GM23338 (cell line): ENCODE results near the gene CLCN2. TPM values are rescaled to one million over a fixed set of nuclear protein-coding genes. Genes with fewer than 3 reads are reported as not detected.

Experiments used
- ATAC-seq: fragments of 200-7000 bp; cut with Tn5 transposase; 3 replicates; pipeline ENCODE4 v1.9.1; 2020
- DNase-seq: peaks from one replicate; pipeline ENCODE4 v3.0.0-alpha.2; 2015; ENCODE audit warnings: low spot score
- H2AFZ ChIP-seq: fragments of 200-600 bp; sonication (generic); 2 replicates; pipeline ENCODE4 v1.8.0; 2016; ENCODE audit warnings: antibody characterized with exemption, mild to moderate bottlenecking, moderate library complexity
- H3F3A ChIP-seq: fragments of 200-600 bp; sonication (generic); replicated peaks from 2 replicates; pipeline ENCODE4 v1.8.0; 2017; ENCODE audit warnings: antibody characterized with exemption, mixed run types, low read depth
- H3K27ac ChIP-seq: fragments of 200-600 bp; sonication (generic); 2 replicates; pipeline ENCODE4 v1.6.1; 2016; ENCODE audit warnings: low read depth
- H3K27me3 ChIP-seq: fragments of 200-600 bp; sonication (generic); 2 replicates; pipeline ENCODE4 v1.8.0; 2016; ENCODE audit warnings: mild to moderate bottlenecking, mixed run types, moderate library complexity; ENCODE audit not compliant: insufficient read depth
- H3K36me3 ChIP-seq: fragments of 200-600 bp; sonication (generic); 2 replicates; pipeline ENCODE4 v1.8.0; 2016; ENCODE audit warnings: mild to moderate bottlenecking; ENCODE audit not compliant: insufficient read depth
- H3K4me1 ChIP-seq: fragments of 200-600 bp; sonication (generic); 2 replicates; pipeline ENCODE4 v1.8.0; 2016; ENCODE audit warnings: mild to moderate bottlenecking, moderate library complexity; ENCODE audit not compliant: insufficient read depth
- H3K4me2 ChIP-seq: fragments of 200-600 bp; sonication (generic); 2 replicates; pipeline ENCODE4 v1.7.1; 2017; ENCODE audit warnings: mixed run types
- H3K4me3 ChIP-seq: fragments of 200-600 bp; sonication (generic); 2 replicates; pipeline ENCODE4 v1.6.1; 2016; ENCODE audit warnings: mixed run types
- H3K79me2 ChIP-seq: fragments of 200-600 bp; sonication (generic); replicated peaks from 2 replicates; pipeline ENCODE4 v1.8.0; 2017; ENCODE audit warnings: mild to moderate bottlenecking; ENCODE audit not compliant: insufficient read depth
- H3K9me2 ChIP-seq: fragments of 200-600 bp; sonication (generic); 2 replicates; pipeline ENCODE4 v1.8.0; 2017; ENCODE audit not compliant: insufficient read depth
- H4K20me1 ChIP-seq: fragments of 200-600 bp; sonication (generic); replicated peaks from 2 replicates; pipeline ENCODE4 v1.8.0; 2017; ENCODE audit warnings: mild to moderate bottlenecking; ENCODE audit not compliant: insufficient read depth
- H3K27ac Mint-ChIP-seq: 2 replicates; pipeline ENCODE4 v1.8.0; 2020; ENCODE audit warnings: inconsistent platforms, mild to moderate bottlenecking, moderate library complexity, mixed read lengths
- H3K27me3 Mint-ChIP-seq: 3 replicates; pipeline ENCODE4 v1.8.0; 2022; ENCODE audit warnings: low read depth, mild to moderate bottlenecking, moderate library complexity, mixed read lengths, inconsistent platforms; ENCODE audit not compliant: insufficient read depth, poor library complexity
- H3K36me3 Mint-ChIP-seq: 3 replicates; pipeline ENCODE4 v1.8.0; 2021; ENCODE audit warnings: low read depth, mild to moderate bottlenecking, inconsistent platforms, moderate library complexity, mixed read lengths
- H3K4me1 Mint-ChIP-seq: 3 replicates; pipeline ENCODE4 v1.8.0; 2020; ENCODE audit warnings: mild to moderate bottlenecking, inconsistent platforms, mixed read lengths
- H3K4me3 Mint-ChIP-seq: 3 replicates; pipeline ENCODE4 v1.8.0; 2021; ENCODE audit warnings: moderate library complexity, mild to moderate bottlenecking, inconsistent platforms, mixed read lengths
- H3K9me3 Mint-ChIP-seq: 3 replicates; pipeline ENCODE4 v1.8.0; 2020; ENCODE audit warnings: moderate library complexity, mild to moderate bottlenecking, inconsistent platforms, mixed read lengths
- CREB1 ChIP-seq: fragments of 250-450 bp; sonication (Bioruptor Pico); IDR thresholded peaks from 2 replicates; pipeline ENCODE4 v1.5.0; 2020; ENCODE audit warnings: low read depth, mild to moderate bottlenecking, moderate library complexity
- CTCF ChIP-seq, 2 experiments: fragments of 200-600 bp in 1 of 2; sonication (generic) in 1 of 2; conservative IDR thresholded peaks; 2 replicates each; pipeline versions ENCODE4 v1.5.1 to v1.6.1; 2016 to 2017; ENCODE audit warnings: antibody characterized with exemption in 2 of 2, low read depth in 2 of 2, mild to moderate bottlenecking in 2 of 2, moderate library complexity in 1 of 2
- EZH2phosphoT487 ChIP-seq: fragments of 200-600 bp; sonication (generic); IDR thresholded peaks from one replicate; pipeline ENCODE4 v1.8.1; 2018; ENCODE audit warnings: antibody characterized with exemption; ENCODE audit not compliant: unreplicated experiment
- POLR2AphosphoS5 ChIP-seq: IDR thresholded peaks from 2 replicates; pipeline ENCODE4 v1.6.1; 2016; ENCODE audit warnings: antibody characterized with exemption, low read depth
- STAT1 ChIP-seq: IDR thresholded peaks from one replicate; pipeline ENCODE4 v1.6.1; 2016; ENCODE audit warnings: antibody characterized with exemption; ENCODE audit not compliant: unreplicated experiment
- ZNF114 ChIP-seq: fragments of 250-450 bp; sonication (Bioruptor Pico); IDR thresholded peaks from 2 replicates; pipeline ENCODE4 v1.5.0; 2020; ENCODE audit warnings: mild to moderate bottlenecking, moderate library complexity
- ZNF331 ChIP-seq: fragments of 250-450 bp; sonication (Bioruptor Pico); IDR thresholded peaks from 2 replicates; pipeline ENCODE4 v1.5.0; 2020; ENCODE audit warnings: low read depth, mild to moderate bottlenecking, moderate library complexity
- polyA plus RNA-seq: library from polyadenylated mRNA; unstranded; fragments of >200 nt; fragmentation: Nextera tagmentation; extraction: Ambion mirVana; gene quantifications from 2 replicates; pipeline ENCODE4 v1.2.1, GENCODE V29; 2016
- total RNA-seq: library from RNA; depleted of rRNA; stranded (reverse); fragments of >200 nt; shearing (Covaris generic); gene quantifications from 2 replicates; pipeline ENCODE4 v1.2.3, GENCODE V29; 2014
- TF ChIP-seq, protein P1 (sequence below): IDR thresholded peaks from 2 replicates; pipeline ENCODE4 v1.6.1; 2016; ENCODE audit warnings: antibody characterized with exemption
- TF ChIP-seq, protein P2 (sequence below): IDR thresholded peaks from one replicate; pipeline ENCODE4 v1.6.1; 2018; ENCODE audit warnings: antibody characterized with exemption; ENCODE audit not compliant: unreplicated experiment

CLCN2 gene
- total and polyA plus RNA-seq, 2 experiments from 2014 or later = 7.0 to 9.2 TPM

- peaks cover 20% of the 10 kb centered on the region for H3K27me3 Mint-ChIP-seq
- no peak overlapping the region for H3K4me3 Mint-ChIP-seq
- no peak overlapping the region for H3K27ac ChIP-seq
- no peak overlapping the region for H3K27ac Mint-ChIP-seq
- DNase-seq (no peak), ATAC-seq (no peak)
- no peaks in the 10 kb centered on the region for H3K36me3 ChIP-seq
- H3K9me2 ChIP-seq = no peaks in the 10 kb centered on the region
- peaks cover 24% of the 10 kb centered on the region for H3K27me3 ChIP-seq
- no peak overlapping the region for H3K4me3 ChIP-seq
- no peaks in the 10 kb centered on the region for H3K79me2 ChIP-seq
- no peak overlapping the region for H3K4me2 ChIP-seq
- H3F3A ChIP-seq = no peaks in the 10 kb centered on the region
- no peaks in the 10 kb centered on the region for H4K20me1 ChIP-seq
- H2AFZ ChIP-seq = no peak overlapping the region
- no peaks in the 10 kb centered on the region for H3K9me3 Mint-ChIP-seq
- peaks cover 5% of the 10 kb centered on the region; the same call in 2 of the 3 replicates for H3K4me1 Mint-ChIP-seq
- TF ChIP-seq CREB1 (CRISPR knock-in tag) = no peak
- H3K36me3 Mint-ChIP-seq = no peaks in the 10 kb centered on the region
- no peaks in the 10 kb centered on the region; the same call in 1 of the 2 replicates for H3K4me1 ChIP-seq
Measured at GRCh38 chr3:184387174-184387714, 25.8 kb upstream of the CLCN2 start.

DNA sequence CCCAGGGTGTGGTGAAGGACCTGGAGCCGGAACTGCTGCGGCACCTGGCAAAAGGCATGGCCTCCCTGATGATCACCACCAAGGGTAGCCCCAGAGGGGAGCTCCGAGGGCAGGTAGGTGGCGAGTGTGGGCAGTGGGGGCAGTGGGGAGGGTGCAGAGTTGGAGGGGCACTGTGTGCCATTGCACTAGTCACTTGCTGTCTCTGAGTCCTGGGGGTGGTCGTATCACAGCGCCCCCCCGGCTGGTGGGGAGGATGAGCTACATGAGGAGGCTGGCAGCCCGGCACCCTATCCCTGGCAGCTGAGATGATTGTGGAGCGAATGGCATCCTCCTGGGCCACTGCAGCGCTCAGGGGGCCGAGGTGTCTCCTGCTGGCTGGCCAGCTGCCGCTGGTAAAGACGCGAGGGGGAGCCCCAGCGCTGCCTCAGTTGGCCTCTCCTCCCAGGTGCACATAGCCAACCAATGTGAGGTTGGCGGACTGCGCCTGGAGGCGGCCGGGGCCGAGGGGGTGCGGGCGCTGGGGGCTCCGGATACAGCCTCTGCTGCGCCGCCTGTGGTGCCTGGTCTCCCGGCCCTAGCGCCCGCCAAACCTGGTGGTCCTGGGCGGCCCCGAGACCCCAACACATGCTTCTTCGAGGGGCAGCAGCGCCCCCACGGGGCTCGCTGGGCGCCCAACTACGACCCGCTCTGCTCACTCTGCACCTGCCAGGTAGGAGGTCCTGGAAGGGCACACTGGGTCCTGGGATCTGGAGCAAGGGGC, 24.8 kb upstream of the CLCN2 start:
- TF ChIP-seq CTCF (conservative IDR thresholded peaks at IDR 0.05; ENCODE audit: low read depth in 2 of 2) (peak; percentile 24 to 50; a peak in 3 of 4 replicates), ZNF114 (CRISPR knock-in tag) (no peak)
- Histone ChIP-seq H3K27ac (no peak overlapping the region), H4K20me1 (no peaks in the 10 kb centered on the region), H3K9me2 (no peaks in the 10 kb centered on the region), H3K36me3 (no peaks in the 10 kb centered on the region), H3K79me2 (no peaks in the 10 kb centered on the region), H3K27me3 (peaks cover 34% of the 10 kb centered on the region), H3K4me2 (peak overlapping the region; percentile 64), H2AFZ (no peak overlapping the region), H3K4me3 (peak overlapping the region; percentile 30; the same call in 1 of the 2 replicates), H3K4me1 (no peaks in the 10 kb centered on the region; the same call in 1 of the 2 replicates), H3F3A (no peaks in the 10 kb centered on the region)
- Mint-ChIP-seq H3K27me3 (peaks cover 30% of the 10 kb centered on the region), H3K4me1 (peaks cover 5% of the 10 kb centered on the region; the same call in 2 of the 3 replicates), H3K9me3 (no peaks in the 10 kb centered on the region), H3K4me3 (no peak overlapping the region), H3K36me3 (no peaks in the 10 kb centered on the region), H3K27ac (no peak overlapping the region)
- peak; percentile 10; the same call in 1 of the 3 replicates for ATAC-seq
- DNase-seq = peak; percentile 41

DNA sequence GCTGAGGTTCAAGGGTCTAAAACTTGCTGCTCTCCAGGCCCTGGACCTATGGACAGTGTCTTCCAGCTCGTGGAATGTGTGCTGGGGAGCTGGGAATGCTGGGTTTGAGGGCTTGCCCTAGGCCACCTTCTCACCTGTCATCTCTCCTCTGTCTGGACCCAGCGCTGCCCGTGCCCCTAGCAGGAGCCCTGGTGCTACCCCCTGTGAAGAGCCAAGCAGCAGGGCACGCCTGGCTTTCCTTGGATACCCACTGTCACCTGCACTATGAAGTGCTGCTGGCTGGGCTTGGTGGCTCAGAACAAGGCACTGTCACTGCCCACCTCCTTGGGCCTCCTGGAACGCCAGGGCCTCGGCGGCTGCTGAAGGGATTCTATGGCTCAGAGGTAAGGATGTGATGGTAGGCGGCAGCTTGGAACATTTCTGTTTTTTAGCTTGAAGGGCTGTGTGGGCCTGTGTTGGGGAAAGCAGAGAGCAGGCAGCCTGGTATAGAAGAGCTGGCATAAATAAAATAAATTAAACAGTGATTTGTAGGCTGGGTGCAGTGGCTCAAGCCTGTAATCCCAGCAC, 23.5 kb upstream of the CLCN2 start:
- Histone ChIP-seq H3K36me3 (no peaks in the 10 kb centered on the region), H4K20me1 (no peaks in the 10 kb centered on the region), H3F3A (no peaks in the 10 kb centered on the region), H3K9me2 (no peaks in the 10 kb centered on the region), H3K4me3 (no peak overlapping the region), H2AFZ (no peak overlapping the region), H3K4me2 (no peak overlapping the region), H3K79me2 (no peaks in the 10 kb centered on the region), H3K4me1 (no peaks in the 10 kb centered on the region; the same call in 1 of the 2 replicates), H3K27ac (no peak overlapping the region), H3K27me3 (peaks cover 42% of the 10 kb centered on the region)
- ATAC-seq (no peak), DNase-seq (no peak)
- Mint-ChIP-seq H3K36me3 (no peaks in the 10 kb centered on the region), H3K9me3 (no peaks in the 10 kb centered on the region), H3K27me3 (peaks cover 34% of the 10 kb centered on the region), H3K4me3 (no peak overlapping the region), H3K27ac (no peak overlapping the region), H3K4me1 (peaks cover 7% of the 10 kb centered on the region; the same call in 2 of the 3 replicates)
- no peak for TF ChIP-seq POLR2AphosphoS5
- TF ChIP-seq, protein P1, sequence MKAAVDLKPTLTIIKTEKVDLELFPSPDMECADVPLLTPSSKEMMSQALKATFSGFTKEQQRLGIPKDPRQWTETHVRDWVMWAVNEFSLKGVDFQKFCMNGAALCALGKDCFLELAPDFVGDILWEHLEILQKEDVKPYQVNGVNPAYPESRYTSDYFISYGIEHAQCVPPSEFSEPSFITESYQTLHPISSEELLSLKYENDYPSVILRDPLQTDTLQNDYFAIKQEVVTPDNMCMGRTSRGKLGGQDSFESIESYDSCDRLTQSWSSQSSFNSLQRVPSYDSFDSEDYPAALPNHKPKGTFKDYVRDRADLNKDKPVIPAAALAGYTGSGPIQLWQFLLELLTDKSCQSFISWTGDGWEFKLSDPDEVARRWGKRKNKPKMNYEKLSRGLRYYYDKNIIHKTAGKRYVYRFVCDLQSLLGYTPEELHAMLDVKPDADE = no peak
- no peak for TF ChIP-seq STAT1
- TF ChIP-seq EZH2phosphoT487 = no peak
- no peak for TF ChIP-seq CREB1 (CRISPR knock-in tag)
- no peak for TF ChIP-seq ZNF331 (CRISPR knock-in tag)
- TF ChIP-seq, protein P2, sequence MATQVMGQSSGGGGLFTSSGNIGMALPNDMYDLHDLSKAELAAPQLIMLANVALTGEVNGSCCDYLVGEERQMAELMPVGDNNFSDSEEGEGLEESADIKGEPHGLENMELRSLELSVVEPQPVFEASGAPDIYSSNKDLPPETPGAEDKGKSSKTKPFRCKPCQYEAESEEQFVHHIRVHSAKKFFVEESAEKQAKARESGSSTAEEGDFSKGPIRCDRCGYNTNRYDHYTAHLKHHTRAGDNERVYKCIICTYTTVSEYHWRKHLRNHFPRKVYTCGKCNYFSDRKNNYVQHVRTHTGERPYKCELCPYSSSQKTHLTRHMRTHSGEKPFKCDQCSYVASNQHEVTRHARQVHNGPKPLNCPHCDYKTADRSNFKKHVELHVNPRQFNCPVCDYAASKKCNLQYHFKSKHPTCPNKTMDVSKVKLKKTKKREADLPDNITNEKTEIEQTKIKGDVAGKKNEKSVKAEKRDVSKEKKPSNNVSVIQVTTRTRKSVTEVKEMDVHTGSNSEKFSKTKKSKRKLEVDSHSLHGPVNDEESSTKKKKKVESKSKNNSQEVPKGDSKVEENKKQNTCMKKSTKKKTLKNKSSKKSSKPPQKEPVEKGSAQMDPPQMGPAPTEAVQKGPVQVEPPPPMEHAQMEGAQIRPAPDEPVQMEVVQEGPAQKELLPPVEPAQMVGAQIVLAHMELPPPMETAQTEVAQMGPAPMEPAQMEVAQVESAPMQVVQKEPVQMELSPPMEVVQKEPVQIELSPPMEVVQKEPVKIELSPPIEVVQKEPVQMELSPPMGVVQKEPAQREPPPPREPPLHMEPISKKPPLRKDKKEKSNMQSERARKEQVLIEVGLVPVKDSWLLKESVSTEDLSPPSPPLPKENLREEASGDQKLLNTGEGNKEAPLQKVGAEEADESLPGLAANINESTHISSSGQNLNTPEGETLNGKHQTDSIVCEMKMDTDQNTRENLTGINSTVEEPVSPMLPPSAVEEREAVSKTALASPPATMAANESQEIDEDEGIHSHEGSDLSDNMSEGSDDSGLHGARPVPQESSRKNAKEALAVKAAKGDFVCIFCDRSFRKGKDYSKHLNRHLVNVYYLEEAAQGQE = no peak
